K562 (cell line): ENCODE results near the gene C2orf92. TPM values are rescaled to one million over a fixed set of nuclear protein-coding genes. Genes with fewer than 3 reads are reported as not detected.

ENCODE experiments used
- ATF6 ChIP-seq: sonication (generic); formaldehyde crosslinking; IDR thresholded peaks from 2 replicates; pipeline ENCODE4 v1.4.0; 2020; ENCODE audit warnings: mild to moderate bottlenecking, missing genetic modification reagents
- FOXP1 ChIP-seq: sonication (generic); formaldehyde crosslinking; IDR thresholded peaks from 2 replicates; pipeline ENCODE4 v1.8.0; 2022; ENCODE audit warnings: mild to moderate bottlenecking, missing genetic modification reagents
- GABPB2 ChIP-seq: fragments of 250-450 bp; sonication (Bioruptor Pico); conservative IDR thresholded peaks from 2 replicates; pipeline ENCODE4 v1.5.1; 2021; ENCODE audit warnings: mild to moderate bottlenecking
- KAT7 ChIP-seq: sonication (generic); formaldehyde crosslinking; IDR thresholded peaks from 2 replicates; pipeline ENCODE4 v1.8.0; 2022; ENCODE audit warnings: missing genetic modification reagents, mild to moderate bottlenecking, borderline replicate concordance
- L3MBTL2 ChIP-seq: fragments of 450-650 bp; IDR thresholded peaks from 2 replicates; pipeline ENCODE4 v1.6.1; 2016; ENCODE audit warnings: mild to moderate bottlenecking, moderate library complexity
- LCOR ChIP-seq: sonication (generic); formaldehyde crosslinking; IDR thresholded peaks from 2 replicates; pipeline ENCODE4 v1.8.0; 2022; ENCODE audit warnings: mild to moderate bottlenecking, missing genetic modification reagents
- MAZ ChIP-seq, 2 experiments: fragments of 450-650 bp in 1 of 2; sonication (generic) in 1 of 2; formaldehyde crosslinking; IDR thresholded peaks in 1 of 2; conservative IDR thresholded peaks in 1 of 2; 2 replicates each; pipeline versions ENCODE4 v1.4.0 to v1.5.0; 2020; ENCODE audit warnings: mild to moderate bottlenecking in 1 of 2, missing genetic modification reagents in 1 of 2
- NKRF ChIP-seq: fragments of 450-650 bp; IDR thresholded peaks from 2 replicates; pipeline ENCODE4 v1.6.1; 2016; ENCODE audit warnings: borderline replicate concordance
- SAP30 ChIP-seq: fragments of 200-600 bp; sonication (generic); IDR thresholded peaks from 2 replicates; pipeline ENCODE4 v1.6.1; 2012; ENCODE audit warnings: borderline replicate concordance, low read depth, mild to moderate bottlenecking, moderate library complexity, low read length, control low read depth, inconsistent platforms; ENCODE audit not compliant: insufficient read depth, poor library complexity, severe bottlenecking
- SNIP1 ChIP-seq: fragments of 450-650 bp; IDR thresholded peaks from 2 replicates; pipeline ENCODE4 v1.7.1; 2017; ENCODE audit warnings: low read depth, mild to moderate bottlenecking
- TCF7 ChIP-seq: sonication (generic); IDR thresholded peaks from 2 replicates; pipeline ENCODE4 v1.6.1; 2016; ENCODE audit warnings: antibody characterized with exemption, borderline replicate concordance
- TFAP4 ChIP-seq: sonication (generic); formaldehyde crosslinking; IDR thresholded peaks from 2 replicates; pipeline ENCODE4 v1.8.0; 2022; ENCODE audit warnings: missing genetic modification reagents, mild to moderate bottlenecking, moderate library complexity, borderline replicate concordance
- YY1 ChIP-seq, 3 experiments: IDR thresholded peaks; 2 replicates each; pipeline ENCODE4 v1.6.1; 2011; ENCODE audit warnings: low read length in 2 of 3, mild to moderate bottlenecking in 2 of 3, moderate library complexity in 2 of 3, borderline replicate concordance in 1 of 3, control low read depth in 1 of 3, low read depth in 1 of 3; ENCODE audit not compliant: insufficient read depth in 3 of 3, insufficient replicate concordance in 2 of 3, control insufficient read depth in 1 of 3, insufficient read length in 1 of 3; ENCODE audit errors: extremely low read depth in 1 of 3
- ZZZ3 ChIP-seq: fragments of 450-650 bp; IDR thresholded peaks from 2 replicates; pipeline ENCODE4 v1.6.1; 2016; ENCODE audit warnings: antibody characterized with exemption, mild to moderate bottlenecking, moderate library complexity
- polyA plus RNA-seq, 8 experiments: library from polyadenylated mRNA; depleted of rRNA in 4 of 8; stranded (reverse) in 5 of 8; unstranded in 3 of 8; fragments of >200 nt; fragmentation: Nextera tagmentation in 2 of 8; fragmentation: Illumina TruSeq in 1 of 8; extraction: Ambion mirVana in 2 of 8; extraction: Trizol in 1 of 8; gene quantifications; 2 replicates each; pipeline versions ENCODE4 v1.2.1 to v1.2.3, GENCODE V29; 2011 to 2014; ENCODE audit warnings: inconsistent platforms in 1 of 8, missing spikeins in 1 of 8
- total RNA-seq, 7 experiments: library from RNA; depleted of rRNA in 6 of 7; stranded (reverse); fragments of >200 nt in 6 of 7; fragmentation: Illumina TruSeq in 2 of 7; extraction: Trizol in 2 of 7; gene quantifications; 2 replicates each; pipeline versions ENCODE4 v1.2.1 to v1.2.3, GENCODE V29; 2011 to 2021; ENCODE audit warnings: low replicate concordance in 1 of 7
- TF ChIP-seq, protein P1 (sequence below): fragments of 450-650 bp; IDR thresholded peaks from 2 replicates; pipeline ENCODE4 v1.6.1; 2014; ENCODE audit warnings: low read depth, mild to moderate bottlenecking, moderate library complexity, borderline replicate concordance
- TF ChIP-seq, protein P2 (sequence below): sonication (generic); formaldehyde crosslinking; IDR thresholded peaks from 2 replicates; pipeline ENCODE4 v1.8.1; 2022; ENCODE audit warnings: missing genetic modification reagents

Gene C2orf92
- total and polyA plus RNA-seq, 9 of the 15 experiments (the other 6 are each of a cell fraction or from before 2014, with no cell fraction given) = 0.65 to 6.8 (median 3.6) TPM

GRCh38 chr2:97645695-97646629 lies 23.6 kb upstream of the C2orf92 start, which contains the start of gene COX5B (continued):
- TF ChIP-seq NKRF (peak; percentile 60), YY1 (IDR thresholded peaks at IDR 0.05; ENCODE audit: borderline replicate concordance in 1 of 3, control insufficient read depth in 1 of 3, extremely low read depth in 1 of 3, insufficient read depth in 3 of 3, insufficient read length in 1 of 3, insufficient replicate concordance in 2 of 3, low read depth in 1 of 3, low read length in 2 of 3) (peak in 2 of 3 experiments; percentile 81 to 85), KAT7 (peak; percentile 57; the same call in 1 of the 2 replicates), MAZ (CRISPR knock-in tag; conservative IDR thresholded peaks at IDR 0.05 in 1 of 2, IDR thresholded peaks at IDR 0.05 in 1 of 2) (peak in 1 of 2 experiments; percentile 67; a peak in 3 of 4 replicates), LCOR (peak; percentile 55), TFAP4 (CRISPR knock-in tag) (peak; percentile 29; the same call in 1 of the 2 replicates), TCF7 (peak; percentile 49; the same call in 1 of the 2 replicates), SNIP1 (no peak), FOXP1 (CRISPR knock-in tag) (peak; percentile 57; the same call in 1 of the 2 replicates), L3MBTL2 (peak; percentile 61), ZZZ3 (no peak), GABPB2 (CRISPR knock-in tag) (no peak), ATF6 (CRISPR knock-in tag) (no peak), SAP30 (peak; percentile 39)
- TF ChIP-seq, protein P1, sequence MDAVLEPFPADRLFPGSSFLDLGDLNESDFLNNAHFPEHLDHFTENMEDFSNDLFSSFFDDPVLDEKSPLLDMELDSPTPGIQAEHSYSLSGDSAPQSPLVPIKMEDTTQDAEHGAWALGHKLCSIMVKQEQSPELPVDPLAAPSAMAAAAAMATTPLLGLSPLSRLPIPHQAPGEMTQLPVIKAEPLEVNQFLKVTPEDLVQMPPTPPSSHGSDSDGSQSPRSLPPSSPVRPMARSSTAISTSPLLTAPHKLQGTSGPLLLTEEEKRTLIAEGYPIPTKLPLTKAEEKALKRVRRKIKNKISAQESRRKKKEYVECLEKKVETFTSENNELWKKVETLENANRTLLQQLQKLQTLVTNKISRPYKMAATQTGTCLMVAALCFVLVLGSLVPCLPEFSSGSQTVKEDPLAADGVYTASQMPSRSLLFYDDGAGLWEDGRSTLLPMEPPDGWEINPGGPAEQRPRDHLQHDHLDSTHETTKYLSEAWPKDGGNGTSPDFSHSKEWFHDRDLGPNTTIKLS = 0 out of 2 replicates have a peak, but pooled peaks have one; percentile 26
- TF ChIP-seq, protein P2, sequence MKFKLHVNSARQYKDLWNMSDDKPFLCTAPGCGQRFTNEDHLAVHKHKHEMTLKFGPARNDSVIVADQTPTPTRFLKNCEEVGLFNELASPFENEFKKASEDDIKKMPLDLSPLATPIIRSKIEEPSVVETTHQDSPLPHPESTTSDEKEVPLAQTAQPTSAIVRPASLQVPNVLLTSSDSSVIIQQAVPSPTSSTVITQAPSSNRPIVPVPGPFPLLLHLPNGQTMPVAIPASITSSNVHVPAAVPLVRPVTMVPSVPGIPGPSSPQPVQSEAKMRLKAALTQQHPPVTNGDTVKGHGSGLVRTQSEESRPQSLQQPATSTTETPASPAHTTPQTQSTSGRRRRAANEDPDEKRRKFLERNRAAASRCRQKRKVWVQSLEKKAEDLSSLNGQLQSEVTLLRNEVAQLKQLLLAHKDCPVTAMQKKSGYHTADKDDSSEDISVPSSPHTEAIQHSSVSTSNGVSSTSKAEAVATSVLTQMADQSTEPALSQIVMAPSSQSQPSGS (CRISPR knock-in tag) = no peak
